SKM-1 treated with dmso at 0.1 percent for 144 hours (cell line): ENCODE results near the gene KNSTRN.

ENCODE experiments used
- DNase-seq: peaks from one replicate; lab custom pipeline; 2025; ENCODE audit not compliant: unreplicated experiment; lab: John Stamatoyannopoulos, UW

KNSTRN gene

DNA sequence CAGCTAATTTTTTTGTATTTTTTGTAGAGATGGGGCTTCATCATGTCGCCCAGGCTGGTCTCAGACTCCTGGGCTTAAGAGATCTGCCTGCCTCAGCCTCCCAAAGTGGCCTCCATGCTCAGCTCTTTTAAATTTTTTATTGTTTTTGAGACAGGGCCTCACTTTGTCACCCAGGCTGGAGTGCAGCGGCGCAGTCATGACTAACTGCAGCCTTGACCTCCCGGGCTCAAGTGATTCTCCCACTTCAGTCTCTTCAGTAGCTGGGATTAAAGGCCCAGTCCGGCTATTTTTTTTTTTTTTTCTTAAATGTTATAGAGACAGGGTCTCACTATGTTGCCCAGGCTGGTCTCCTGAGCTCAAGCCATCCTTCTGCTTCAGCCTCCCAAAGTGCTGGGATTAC lies 43.2 kb downstream of the KNSTRN start:
- no peak for DNase-seq

DNA sequence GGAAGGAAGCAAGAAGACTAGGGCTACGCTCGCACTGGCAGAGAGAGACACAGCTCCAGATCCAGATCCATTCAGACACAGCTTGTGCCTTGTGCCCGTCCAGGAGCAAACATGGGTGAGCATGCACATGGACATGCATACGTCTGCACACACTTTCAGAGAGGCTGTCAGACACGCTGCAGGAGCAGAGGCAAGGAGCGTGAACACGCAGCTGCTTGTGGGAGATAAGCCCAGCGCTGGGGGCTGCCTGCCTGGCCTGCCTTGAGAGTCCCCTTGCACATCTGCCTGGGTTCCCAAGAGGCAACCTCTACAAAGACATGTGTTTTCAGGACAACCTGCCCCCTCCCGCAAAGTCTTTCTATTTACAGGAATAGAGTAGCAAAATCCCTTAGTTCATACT lies 44.7 kb downstream of the KNSTRN start:
- no peak for DNase-seq

DNA sequence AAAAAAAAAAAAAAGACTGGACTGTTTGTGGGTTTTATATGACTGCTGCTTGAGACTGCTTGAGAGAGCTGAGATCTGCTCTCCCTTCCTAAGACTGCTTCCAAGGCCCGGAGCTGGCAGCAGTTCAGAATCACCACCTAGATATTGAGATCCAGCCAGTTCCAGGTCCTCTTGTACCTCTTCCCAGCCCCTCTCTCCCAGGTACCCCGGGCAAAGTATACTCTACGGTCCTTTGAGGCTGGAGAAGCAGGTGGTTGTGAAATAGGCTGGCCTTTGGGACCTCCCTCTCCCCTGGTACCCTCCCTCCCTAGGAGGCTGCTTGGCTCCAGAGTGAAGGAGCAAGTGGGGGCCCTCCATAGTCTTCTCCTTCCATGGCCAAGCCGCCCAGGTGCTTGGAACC lies 45.7 kb downstream of the KNSTRN start:
- DNase-seq = no peak

DNA sequence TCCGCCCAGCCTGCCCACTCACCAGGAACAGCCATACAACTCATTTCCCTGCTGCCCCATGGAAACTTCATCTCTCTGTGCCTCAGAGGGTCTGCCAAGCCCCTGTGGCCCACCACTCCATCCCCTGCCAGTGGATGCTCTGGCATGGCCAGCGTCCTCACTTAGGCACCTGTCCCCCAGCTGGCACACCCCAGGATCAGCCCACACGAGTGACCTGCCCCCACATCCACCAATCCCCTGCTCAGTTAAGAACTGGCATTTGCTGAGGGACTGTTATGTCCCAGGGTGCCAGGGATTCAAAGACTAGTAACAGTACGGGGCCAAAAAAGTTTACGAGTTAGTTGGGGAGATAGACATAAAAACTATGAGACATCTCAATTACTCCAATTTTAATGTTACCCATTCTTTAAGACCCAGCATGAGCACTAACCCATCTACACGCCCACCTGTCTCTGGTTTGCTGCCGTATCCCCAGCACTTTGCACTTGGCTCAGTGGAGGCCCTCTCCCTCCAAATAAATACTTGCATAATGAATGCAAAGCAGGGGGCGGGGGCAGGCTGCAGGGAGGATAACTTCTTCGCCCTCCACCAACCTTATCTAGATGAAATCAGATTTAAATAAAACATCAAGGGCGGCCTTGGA lies 46.7 kb downstream of the KNSTRN start:
- no peak for DNase-seq

DNA sequence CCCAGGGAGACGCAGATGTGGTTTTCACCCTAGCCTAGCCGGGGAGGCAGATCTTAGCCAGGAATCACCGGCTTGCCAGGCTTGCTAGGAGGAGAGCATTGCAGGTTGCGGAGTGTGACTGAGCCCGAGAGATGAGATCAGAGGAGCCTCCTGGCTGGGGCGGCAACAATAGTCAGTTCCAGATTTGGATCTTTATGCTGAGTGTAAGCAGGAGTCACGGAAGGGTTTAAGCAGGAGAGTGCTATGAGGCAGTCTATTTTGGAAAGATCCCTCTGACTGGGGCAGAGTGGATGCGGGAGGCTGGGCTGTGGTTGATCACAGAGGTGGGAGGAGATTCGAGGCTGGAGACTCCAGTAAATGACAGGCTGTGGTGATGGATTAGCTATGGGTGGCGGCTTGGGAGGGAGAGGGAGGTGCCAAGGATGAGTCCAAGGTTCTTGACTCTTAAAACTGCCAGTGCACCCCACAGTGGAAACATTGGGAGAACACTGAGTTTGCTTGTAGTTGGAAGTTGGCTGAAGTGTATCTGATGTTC lies 47.8 kb downstream of the KNSTRN start:
- no peak for DNase-seq

DNA sequence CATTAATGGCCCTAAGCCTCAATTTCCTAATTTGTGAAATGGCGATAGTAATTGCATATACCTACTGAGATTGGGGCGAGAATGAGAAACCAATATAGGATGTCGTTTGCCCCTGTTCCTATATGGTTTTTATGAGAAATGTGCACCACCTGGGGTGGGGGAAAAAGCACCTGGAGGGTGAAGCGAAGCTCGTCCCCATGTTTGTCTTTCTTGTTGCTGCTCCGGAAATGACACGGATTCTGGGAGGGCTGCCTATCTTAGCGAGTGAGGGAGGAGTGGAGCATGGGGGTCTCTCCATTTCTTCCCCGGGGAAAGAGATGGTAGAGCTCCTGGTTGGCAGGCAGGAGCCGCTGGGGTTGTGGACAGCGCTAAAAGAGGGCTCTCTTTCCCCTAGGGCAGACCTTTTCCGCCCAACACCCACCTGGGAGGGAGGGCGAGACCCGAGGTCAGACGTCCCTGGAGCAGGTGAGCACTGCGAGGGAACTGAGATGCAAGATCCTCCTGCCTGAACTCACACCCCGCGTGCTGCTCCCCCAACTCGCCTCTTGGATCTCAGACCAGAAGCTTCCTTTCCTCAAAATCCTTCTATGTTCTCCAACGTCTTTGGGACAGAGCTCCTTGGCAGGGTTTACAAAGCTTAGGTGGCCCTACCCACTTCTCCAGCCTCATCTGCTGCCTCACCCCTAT lies 52.6 kb downstream of the KNSTRN start:
- DNase-seq = no peak

DNA sequence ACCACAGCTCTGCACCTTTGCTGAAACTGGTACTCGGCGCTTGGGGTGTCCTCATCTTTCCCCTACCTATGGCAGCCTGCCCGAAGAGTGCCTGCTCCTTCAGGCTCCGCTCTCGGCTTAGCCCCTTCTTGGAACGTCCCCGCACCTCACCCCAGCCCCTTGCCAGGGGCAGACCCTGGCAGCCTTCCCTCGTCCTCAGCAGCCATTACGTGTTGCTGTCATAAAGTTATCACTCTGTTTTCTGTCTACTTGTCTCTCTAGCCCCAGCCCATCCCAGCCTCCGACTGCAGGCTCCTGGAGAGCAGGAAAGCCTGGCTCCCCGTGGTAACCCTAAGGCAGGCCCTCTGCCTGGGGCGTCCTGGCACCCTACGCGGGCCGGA lies 53.2 kb downstream of the KNSTRN start:
- DNase-seq = no peak

DNA sequence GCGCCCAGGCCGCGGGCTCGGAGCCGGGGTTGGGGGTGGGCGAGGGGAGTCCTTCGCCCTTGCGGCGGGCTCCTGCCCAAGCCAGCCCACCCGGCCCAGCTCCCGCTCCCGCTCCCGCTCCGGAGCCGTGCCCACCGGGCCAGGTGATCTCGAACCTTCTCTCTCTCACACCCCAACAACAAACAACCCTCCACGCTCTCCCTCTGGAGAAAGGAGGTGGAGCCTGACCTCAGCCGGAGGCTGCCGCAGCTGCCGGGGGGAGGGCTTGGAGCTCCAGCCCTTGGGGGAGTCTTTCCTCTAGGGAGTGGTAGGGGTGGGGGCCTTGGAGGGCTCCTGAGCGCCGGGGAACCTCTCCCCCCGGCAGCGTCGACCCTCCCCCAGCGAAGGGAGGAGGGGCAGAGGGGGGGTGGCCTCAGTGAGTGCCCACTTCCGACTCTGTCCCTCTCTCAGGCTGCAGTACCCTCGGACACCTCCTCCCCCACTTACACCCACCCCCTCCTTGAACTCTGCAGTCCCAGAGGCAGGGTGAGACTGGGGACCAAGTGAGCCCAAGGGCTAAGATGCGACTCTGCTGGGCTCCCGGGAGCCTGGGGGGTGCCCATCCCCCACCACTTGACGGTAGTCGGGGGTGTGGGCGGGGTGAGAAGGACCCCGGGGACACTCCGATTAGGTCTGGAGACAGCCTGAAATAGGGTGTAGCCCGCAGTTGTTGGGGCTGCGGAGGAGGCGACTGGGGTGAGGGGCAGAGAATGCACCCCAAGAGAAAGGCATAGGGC lies 53.8 kb downstream of the KNSTRN start:
- no peak for DNase-seq

DNA sequence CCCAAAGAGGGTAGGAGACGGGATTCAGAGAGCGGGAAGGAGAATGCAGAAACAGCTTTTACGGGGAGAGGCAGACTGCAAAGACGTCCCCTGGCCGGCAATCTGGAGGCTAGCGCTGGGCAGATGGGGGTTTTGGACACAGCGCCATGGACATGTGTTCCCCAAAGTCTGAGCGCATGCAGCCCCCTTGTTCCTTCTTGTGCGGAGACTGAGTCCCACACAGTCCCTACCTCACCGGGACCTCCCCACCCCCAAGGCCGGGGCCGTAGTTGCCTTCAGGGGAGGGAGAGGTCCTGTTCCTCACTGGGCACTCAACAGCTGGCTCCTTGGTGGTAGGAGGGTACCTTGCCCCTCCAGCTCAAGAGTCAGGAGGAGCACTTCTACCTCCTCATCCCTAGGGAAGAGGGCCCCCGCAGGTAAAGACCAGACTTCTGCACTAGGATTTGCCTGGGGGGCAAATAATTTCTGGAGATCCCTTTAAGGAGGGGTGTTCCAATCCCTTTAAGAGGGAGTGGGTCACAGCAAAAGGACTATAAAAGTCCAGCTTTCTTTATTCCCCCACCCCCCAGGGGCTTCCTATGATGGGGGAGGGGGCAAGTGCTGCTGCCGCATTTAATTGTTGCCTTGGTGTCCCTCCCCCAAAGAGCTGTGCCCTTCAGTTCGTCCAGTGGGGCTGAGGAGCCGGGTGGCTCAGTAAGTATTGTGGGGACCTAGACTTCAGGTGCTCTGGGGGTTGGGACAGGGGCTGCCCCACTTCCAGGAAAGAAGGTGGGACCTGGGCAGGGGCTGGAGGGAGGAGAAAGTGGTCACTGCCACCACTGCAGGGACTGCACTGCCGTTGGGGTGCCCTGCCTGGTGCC lies 54.6 kb downstream of the KNSTRN start:
- DNase-seq = no peak

DNA sequence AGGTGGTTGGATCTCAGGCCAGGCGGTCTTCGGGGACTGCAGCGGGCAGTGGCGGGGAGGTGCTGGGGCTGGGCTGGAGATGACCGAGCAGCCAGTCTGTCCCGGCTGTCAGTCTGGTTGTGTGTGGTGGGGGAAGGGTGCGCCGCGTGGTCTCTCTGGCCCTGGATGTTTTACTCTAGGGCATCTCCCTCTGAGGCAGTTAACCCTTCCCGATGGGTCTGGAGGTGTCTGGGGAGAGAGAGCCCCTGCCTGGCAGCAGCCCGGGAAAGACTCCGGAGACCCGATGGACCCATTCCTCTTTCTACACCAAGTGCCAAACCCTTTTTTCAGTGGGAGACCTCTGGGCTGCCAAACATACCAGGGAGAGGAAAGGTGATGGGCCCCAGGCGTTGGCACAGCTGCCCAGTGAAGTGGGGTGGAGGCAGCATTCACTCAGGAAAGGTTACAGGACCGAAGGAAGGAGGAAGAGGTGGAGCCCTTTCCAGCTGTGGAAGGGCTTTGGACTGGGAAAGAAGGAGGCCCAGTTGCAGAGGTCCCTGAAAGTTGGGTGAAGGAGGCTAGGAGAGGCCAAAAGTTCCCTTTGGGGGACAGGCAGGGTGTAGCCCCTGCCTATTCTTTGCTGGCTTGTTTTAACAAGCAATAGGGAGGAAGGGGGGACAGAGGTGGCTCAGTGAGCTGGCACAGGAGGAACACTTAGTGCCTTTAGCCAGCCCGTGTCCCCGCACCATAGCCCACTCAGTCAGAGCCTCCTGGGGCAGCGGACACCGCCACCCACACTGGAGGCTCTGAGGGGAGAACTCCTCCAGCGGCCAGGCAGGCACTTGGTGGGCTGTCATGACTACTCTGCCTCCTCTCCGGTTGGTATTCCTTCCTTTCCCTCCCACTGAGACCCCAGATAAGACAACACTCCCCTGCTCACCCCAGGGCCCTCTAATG lies 55.5 kb downstream of the KNSTRN start:
- DNase-seq = no peak

DNA sequence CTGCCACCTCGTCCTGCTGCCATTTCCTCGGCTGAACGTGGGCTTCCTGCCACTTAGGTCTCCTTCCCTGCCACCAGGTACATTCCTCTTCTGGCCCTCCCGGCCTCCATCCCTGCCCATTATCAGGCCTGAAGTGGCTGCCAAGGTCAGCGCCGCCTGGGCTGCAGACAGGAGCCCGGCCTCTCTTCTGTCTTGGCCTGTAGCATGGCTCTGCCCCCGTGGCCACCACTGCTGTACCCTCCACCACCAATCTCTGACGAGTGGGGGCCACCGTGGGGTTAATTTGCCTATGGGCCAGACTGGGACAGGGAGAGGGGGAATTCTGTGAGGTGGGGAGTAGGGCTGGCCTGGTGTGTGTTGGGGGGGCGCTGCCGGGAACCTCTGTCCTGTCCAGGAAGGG lies 56.2 kb downstream of the KNSTRN start:
- no peak for DNase-seq

DNA sequence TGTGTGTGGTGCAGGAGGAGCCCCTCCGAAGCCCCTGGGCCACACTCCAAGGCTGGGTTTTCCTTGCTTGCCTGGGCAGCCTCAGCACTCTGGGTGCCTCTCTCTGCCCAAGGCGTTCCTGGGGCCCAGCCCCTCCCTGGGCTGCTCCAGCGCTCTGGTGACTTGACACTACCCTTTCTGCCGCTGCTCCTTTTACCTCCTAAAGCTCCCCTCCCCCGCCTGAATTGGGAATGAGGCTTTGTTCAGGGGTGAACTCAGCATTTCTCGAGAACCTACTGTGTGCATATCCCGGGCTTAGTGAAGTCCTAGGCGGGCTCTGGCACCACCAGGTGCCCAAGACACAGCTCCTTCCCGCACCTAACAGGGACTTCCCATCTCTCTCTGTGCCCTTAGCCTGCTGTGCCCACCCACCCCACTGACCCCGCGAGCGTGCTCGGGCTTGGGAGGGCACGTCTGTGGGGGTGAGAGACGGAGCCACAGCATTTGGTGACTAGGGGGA lies 57.0 kb downstream of the KNSTRN start:
- no peak for DNase-seq

DNA sequence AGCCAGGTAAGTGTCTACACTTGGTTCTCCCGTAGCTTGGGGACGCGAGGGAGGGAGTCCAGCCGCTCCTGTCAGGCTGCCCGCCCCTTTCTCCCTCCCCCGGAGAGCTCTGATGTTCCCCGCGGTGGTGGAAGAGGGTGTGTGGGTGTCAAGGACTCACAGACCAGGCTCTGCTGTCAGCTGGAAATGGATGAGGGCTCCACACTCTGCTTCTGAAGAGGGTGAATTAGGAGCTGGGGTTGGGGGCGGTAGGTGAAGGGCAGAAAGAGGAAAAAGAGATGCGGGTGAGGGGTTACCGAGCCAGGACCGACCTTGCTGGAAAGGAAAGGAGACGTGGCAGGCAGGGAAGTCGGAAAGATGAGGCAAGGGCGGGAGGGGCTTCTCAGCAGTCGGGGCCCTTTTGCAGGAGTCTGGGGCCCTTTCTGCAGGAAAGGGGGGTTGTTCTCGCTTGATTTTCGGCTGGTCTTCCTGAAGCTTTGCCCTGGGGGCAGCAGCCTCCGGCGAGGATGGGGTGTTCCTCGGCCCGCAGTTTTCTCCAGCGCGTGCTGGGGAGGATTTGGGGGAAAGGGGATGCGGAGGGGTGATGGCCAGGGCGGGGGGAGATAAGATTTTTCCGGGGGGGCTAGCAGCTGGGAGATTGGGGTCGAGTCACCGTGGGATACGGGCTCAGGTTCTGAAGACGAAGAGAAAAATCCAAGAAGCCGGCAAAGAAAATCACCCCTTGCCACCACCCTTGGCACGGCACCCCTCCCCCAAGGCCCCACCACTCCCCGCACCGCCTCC lies 57.6 kb downstream of the KNSTRN start:
- DNase-seq = no peak

DNA sequence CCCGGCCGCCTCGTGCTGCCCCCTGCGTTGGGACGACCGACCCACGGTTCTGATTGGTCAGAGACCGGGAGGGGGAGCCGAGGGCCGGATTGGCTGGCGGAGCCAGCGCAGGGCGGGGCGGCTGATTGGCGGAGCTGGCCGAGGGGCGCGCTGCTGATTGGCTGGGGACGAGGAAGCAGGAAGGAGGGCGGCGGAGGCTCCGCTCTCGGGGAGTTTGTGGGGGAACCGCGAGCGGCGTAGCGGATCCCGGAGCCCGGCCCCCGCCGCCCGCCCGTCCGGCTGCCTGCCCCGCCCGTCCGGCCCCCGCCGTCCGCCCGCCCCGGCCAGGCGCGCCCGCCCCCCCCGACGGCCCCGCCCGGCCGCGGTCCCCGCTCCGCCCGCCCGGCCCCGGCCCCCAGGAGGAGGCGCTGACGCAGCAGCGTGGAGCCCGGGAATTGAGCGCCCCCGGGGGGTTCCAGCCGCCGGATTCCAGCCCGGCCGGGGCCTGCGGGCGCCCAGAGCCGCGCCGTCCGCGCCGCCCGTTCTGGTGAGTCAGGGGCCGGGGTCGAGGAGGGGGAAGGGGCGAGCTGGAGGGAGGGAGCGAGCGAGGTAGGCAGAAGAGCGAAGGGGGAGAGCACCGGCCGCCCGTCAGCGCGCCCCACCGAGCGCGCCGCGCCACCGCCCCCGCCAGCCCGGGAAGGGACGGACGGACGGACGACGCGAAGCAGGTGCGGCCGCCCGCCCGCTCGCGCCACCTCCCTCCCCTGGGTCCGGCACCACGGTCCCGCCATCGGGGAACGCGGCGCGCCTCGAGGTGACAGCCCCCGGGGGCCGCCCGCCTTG lies 58.4 kb downstream of the KNSTRN start, which contains the start of gene BAHD1:
BAHD1 (plus strand) TSS at position 211 of the 822 bp plus-strand sequence. CDS start 17,512 bp downstream, outside the sequence.
- peak; percentile 92 for DNase-seq

DNA sequence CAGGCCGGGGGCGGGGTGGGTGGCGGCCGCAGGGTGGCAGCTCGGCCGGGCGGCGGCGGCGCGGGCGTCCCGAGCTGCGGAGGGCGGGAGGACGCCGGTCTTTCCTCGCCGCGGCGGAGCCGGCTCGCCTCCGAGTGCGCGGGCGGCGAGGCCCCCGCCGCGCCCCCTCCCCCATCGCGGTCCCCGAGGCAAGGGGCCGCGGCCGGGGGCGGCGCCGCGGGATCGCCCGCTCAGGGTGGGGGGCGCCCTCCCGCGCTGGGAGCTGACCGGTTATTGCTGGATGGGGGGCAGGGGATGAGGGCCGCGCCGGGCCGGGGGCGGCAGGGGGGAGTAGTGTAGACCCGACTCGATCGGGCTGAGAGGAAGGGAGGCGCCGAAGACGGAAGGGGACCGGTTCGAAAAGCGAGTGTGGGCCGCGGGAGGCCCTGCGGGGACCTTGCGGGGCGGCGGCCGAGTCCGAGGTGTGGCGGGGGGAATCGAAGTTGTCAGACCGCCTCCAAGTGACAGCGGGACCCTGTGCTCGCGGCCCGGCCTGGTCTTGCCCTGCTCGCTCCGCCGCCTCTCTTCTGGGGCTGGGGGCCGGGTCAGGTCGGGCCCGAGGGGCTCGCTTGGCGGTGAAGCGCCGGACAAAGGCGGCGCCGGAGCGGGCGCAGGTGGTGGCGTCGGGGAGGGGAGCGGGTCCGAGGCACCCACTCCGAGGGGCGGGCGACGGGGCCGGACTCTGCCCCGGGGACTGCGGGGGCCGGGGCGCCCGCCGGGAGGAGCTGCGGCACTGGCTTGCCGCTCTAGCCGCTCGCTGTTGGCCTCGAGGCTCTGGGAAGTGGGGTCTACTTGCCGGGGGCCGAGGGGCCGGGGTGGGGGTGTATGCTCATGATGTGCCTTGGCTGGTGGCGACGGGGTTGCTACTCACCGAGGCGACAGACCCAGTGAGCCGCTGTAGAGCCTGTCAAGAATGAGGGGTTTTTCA lies 59.3 kb downstream of the KNSTRN start:
- no peak for DNase-seq

DNA sequence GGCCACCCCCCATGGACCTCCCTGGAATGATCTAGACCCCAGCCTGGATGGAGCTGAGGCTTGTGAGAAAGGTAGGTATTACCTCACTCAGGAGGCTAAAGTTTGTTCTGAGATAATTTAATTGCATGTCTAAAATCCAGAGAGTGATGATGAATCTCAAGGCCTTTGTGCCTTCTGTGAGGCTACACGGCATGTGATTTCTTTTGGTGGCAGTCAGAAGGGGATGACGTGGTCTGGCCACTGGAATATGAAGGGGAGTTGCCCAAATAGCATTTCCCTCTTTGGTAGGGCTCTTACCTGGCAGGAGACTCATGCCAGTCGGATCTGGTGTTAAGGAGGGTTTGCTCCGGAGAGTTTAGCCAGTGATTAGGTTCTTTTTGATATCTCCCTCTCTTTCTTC lies 60.7 kb downstream of the KNSTRN start:
- no peak for DNase-seq

DNA sequence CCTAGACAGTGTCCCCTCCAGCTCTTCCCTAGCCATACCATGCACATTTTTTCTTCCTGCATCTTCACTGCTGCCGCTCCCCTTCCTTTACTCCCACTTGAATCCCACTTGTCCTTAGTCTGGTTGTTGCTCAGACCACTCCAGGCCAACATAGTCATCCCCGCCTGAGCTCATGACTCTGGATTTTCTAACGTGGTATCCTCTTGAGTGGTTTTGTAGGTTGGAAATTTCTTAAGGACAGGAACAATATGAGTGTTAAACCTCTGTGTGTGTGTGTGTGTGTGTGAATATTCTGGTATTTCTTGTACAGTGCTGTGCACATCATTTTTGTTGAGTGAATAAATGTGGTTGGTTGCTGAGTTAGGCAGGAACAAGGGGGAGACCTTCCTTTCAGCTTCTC lies 61.3 kb downstream of the KNSTRN start:
- DNase-seq = no peak
